Fibroblast of upper back skin (primary cell): ENCODE data around the gene MRI1.
A peak's percentile ranks its signal among the peaks of the same experiment; 100 is the strongest.

Experiments
- DNase-seq: peaks from one replicate; pipeline ENCODE4 v3.0.0-alpha.2; 2013

Gene MRI1

GRCh38 chr19:13795595-13796300 lies 31.4 kb downstream of the MRI1 start:
- no peak for DNase-seq

GRCh38 chr19:13796301-13797057 lies 32.2 kb downstream of the MRI1 start:
- DNase-seq: peak; percentile 90

- no peak for DNase-seq
Observed at GRCh38 chr19:13797058-13797440, 32.7 kb downstream of the MRI1 start.

- peak; percentile 83 for DNase-seq
Observed at GRCh38 chr19:13797870-13798269, 33.5 kb downstream of the MRI1 start.

GRCh38 chr19:13799669-13800068 lies 35.3 kb downstream of the MRI1 start:
- DNase-seq: no peak

GRCh38 chr19:13803038-13803437 lies 38.7 kb downstream of the MRI1 start:
- no peak for DNase-seq

GRCh38 chr19:13804830-13805683 lies 40.7 kb downstream of the MRI1 start:
- DNase-seq: no peak

GRCh38 chr19:13806728-13807127 lies 42.4 kb downstream of the MRI1 start:
- no peak for DNase-seq

GRCh38 chr19:13807421-13808021 lies 43.2 kb downstream of the MRI1 start:
- DNase-seq: no peak

- no peak for DNase-seq
Observed at GRCh38 chr19:13808856-13809255, 44.5 kb downstream of the MRI1 start.

- DNase-seq: no peak
Observed at GRCh38 chr19:13812544-13812943, 48.2 kb downstream of the MRI1 start.

- no peak for DNase-seq
Observed at GRCh38 chr19:13813147-13813546, 48.8 kb downstream of the MRI1 start.

- no peak for DNase-seq
Observed at GRCh38 chr19:13814550-13814949, 50.2 kb downstream of the MRI1 start.

- DNase-seq: no peak
Observed at GRCh38 chr19:13817018-13817614, 52.8 kb downstream of the MRI1 start.

GRCh38 chr19:13817615-13818371 lies 53.5 kb downstream of the MRI1 start:
- no peak for DNase-seq

- DNase-seq: no peak
Observed at GRCh38 chr19:13819238-13819637, 54.9 kb downstream of the MRI1 start.

- DNase-seq: no peak
Observed at GRCh38 chr19:13821292-13821691, 57.0 kb downstream of the MRI1 start.

GRCh38 chr19:13823256-13823655 lies 58.9 kb downstream of the MRI1 start:
- DNase-seq: no peak
